HG03108 (cell line): ENCODE data around the gene MRPS5.
"Not testable (repeated sequence)": the region's sequence is repeated elsewhere in the genome, so short reads cannot be mapped to it uniquely, and the experiment has no call there.

Source experiments
- ATAC-seq: cut with Tn5 transposase; IDR thresholded peaks from one replicate; pipeline ENCODE4 v1.9.1; 2021; ENCODE audit warnings: moderate library complexity; ENCODE audit not compliant: unreplicated experiment

MRPS5 gene

DNA sequence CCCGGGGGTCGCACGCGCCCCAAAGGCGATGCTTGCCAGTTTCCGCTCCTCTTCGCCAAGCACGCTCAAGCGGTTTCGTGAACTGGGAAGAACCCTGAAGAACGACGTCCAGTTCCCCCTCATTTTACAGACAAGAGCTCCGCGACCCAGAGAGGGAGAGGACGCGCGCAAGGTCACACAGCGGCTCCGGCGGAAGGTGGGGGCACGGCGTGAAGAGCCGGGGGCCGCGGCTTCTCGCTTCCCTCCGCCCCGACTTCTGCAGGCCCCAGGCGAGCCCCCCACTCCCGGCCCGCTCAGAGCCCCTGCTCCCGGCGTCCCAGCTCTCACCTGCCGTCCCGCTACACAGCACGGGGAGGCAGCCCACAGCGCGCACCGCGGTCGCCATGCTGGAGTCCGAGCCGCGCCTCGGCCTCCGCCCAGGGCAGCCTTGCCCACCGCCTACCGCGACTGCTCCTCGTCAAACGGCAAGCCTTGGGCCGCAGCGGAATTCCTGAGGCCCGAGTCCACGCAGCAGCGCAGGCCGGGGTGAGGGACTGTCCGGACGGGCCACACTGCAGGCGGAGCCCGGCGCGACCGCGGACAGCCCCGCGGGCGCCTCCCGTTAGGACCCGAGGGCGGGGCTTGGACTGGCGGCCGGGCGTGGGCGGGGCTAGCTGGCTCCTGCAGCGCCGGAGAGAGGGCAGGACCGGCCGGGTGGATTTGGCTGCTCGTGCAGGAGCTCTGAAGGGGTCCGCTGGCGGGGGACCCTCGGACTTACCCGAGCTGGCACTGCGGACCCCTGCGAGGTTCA, at the start of gene MRPS5:
Gene MRPS5, minus strand, starts transcription at position 402 of the 790 bp plus-strand sequence. Its CDS starts 17 bp downstream, at position 385.
- peak; percentile 92 for ATAC-seq

DNA sequence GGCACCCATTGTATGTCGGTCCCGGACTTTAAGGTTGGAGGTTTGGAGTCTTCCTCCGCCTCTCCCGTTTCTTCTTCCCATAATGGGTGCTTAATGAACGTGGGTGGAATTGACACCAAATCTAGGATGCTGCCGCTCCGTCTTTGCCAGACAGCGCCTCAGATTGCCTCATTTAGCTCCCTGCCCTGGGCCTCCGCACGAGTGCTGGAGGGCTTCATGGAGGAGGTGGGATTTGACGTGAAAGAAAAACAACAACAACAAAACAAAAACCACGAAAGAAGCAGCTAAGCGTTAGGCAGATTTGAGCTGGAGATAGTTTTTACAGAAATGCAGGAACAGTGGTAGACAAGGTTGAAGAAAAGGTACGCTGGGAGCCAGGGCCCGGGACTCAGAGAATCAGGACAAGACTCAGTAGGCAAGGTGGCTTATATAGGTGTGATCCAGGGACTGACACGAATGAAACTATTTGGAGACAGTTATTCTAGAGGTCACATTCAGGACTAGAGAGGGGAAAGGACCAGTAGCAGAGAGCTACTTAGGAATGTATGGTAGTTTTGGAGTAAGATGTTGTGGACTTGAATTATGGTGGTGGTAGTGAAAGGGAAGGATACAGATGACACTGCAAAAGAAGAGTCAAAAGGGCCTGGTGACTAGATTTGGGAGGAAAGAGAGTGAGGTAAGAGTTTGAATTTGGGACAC, 44.6 kb upstream of the MRPS5 start:
- ATAC-seq: peak; percentile 3

DNA sequence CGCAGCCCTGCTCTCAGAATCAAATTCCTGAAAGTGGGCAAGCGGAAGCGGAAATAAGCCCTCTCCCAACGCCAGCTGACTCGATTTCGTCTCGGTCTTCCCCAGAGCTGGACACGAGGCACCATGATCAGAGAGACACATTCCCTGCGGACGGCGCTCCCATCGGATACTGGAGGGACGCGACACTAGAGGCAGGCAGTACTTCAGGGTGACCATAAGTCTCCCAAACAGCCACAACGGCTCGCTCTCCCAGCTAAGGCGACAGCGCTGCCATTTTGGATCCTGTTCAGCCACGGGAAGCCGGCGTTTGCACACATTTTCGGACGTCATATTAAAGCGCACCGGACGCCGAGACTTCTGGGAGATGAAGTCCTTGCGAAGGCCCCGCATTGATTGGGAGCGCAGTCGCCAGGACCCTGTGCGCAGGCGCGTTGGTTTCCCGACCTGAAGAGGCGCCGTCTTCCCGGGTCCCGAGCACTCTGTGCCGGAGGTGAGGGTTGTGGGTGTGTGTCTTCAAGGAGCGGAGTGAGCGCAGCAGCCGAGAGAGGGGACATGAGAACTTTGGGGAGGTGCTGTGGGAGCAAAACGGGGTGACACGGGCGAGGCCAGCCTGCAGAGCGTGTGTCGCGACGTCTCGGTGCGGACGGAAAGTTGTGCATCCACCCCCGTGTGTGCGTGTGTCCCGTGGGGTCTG, 43.9 kb upstream of the MRPS5 start, which contains the start of gene ZNF2:
Gene ZNF2, plus strand, starts transcription at position 439 of the 694 bp plus-strand sequence. CDS start 10,418 bp downstream, outside the sequence.
- ATAC-seq: peak; percentile 90

DNA sequence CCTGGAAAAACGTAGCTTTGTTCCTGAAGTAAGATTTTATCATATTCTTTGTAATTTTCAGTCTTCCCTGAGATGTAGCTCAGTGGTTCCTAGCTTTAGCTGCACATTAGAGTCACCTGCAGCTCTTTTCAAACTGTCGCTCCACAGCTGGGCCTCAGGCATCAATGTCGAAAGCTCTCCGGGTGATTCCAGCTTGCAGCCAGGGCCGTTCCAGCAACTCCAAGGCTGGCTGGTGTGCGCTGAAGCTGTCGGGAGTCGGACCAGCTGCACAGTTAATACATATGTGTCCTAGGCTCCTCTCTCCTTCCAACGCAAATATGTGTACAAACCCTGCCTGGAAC, 43.4 kb upstream of the MRPS5 start:
- peak; percentile 5 for ATAC-seq

DNA sequence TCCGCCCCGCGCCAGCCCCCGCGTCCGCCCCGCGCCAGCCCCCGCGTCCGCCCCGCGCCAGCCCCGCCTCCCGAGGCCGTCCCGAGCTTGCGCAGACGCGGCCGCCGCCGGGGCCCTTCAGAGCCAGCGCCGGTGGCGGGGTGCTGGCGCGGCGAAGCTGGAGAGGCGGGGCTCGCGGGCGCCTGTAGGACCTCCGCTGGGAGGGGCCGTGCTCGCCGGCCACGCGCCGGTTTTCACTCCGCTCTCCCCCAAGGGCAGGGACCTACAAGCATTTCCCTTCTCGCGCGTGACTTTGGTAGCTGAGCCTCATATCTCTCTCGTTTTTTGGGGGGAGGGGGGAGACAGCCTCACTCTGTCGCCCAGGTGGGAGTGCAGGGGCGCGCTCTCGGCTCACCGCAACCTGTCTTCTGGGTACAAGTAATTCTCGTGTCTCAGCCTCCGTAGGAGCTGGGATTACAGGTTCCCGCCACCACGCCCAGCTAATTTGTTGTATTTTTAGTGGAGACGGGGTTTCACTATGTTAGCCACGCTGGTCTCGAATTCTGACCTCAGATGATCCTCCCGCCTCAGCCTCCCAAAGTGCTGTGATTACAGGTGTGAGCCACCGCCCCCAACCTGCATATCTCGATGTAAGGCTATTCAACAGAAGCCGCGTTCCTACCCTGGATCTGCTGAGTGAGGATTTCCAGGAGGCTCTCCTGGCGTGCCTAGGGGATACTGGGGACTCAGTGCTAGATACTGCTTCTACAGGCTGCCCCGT, 38.3 kb upstream of the MRPS5 start, which contains the start of gene ZNF514:
Gene ZNF514, minus strand, starts transcription at position 159 of the 760 bp plus-strand sequence. CDS start 6,595 bp downstream, outside the sequence.
- peak; percentile 91 for ATAC-seq

DNA sequence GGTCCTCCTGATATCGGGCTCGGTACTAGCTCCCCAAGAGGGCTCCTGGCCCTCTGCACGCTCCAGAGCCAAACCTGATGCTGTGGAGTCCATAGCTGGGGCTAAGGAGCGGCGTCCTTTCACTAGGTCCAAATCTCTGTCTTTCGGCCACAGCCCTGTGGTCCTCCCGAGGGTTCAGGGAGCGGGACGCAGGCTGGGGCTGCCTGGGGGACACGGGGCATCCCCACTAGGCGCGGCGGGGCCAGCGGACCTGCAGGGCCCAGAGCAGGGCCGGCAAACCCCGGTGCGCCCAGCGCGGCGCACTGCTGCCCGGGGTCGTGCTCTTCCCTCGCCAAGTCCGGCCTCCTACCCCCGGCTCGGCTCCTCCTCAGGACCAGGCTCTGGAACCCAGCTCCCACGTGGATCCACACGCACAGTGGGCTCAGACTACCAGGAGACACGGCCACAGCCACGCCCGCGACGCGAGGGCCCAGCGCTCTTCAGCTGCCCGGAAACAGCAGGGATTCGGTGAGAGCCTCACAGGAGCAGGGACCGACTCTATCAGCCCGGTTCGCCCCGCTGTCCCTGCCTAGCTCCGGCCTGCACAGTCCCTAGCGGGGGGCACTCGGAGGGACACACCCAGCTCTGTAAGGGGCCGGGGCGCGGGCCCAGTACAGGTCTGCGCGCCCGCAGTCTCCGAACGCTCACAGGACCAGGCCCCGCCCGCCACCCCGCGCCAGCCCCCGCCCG, 37.4 kb upstream of the MRPS5 start:
- peak; percentile 35 for ATAC-seq

DNA sequence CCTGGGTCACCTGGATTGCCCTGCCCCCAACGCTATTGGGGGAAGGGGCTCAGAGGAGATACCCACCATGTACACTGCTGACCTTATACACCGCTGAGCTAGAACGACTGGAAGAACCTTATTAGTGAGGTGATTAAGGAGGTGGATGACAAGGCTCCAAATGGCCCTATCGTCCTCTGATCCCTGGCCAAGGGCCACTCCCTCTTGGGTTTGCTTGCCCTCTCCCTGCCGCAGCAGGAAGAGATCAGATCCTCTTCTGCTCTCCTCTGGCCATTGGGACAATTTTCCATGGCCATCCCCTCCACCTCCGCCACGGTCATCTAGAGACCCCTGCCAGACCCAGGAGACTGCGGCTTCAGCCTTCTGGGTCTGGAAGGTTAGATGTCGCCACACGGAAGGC, 36.8 kb upstream of the MRPS5 start:
- no peak for ATAC-seq

DNA sequence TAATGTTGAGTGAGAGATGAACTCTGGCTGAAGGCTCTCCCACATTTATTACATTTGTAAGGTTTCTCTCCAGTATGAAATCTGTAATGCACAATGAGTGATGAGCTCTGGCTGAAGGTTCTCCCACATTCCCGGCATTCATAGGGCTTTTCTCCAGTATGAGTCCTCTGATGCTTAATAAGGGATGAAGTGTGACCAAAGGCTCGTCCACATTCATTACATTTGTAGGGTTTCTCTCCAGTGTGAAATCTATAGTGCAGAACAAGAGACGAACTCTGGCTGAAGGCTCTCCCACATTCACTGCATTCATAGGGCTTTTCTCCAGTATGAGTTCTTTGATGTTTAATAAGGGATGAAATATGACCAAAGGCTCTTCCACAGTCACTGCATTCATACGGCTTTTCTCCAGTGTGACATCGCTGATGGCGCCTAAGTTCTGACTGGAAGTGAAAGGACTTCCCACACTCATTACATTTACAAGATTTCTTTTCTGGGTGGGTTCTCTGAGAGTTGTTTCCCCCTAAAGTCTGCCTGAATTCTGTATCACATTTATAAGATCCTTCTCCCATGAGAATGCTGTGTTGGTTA, 27.9 kb upstream of the MRPS5 start:
- no peak for ATAC-seq

DNA sequence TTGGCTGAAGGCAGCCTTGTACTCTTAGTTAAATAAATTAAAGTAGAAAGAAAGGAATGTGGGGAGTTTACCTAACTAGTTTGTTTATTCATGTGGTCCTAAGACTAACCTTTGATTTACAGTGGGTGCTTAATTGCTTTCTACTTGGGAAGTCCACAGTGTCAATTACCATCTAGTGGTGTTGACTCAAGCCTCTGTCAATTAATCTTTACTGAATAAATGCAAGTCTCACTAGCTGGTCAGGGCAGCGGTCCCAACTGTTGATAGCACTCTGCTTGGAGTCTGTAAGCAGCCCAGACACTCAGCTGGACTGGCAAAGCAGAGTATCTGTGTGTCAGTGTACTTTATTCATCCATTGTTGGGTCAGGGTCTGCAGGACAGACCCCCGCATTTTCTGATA, 22.2 kb upstream of the MRPS5 start:
- no peak for ATAC-seq

DNA sequence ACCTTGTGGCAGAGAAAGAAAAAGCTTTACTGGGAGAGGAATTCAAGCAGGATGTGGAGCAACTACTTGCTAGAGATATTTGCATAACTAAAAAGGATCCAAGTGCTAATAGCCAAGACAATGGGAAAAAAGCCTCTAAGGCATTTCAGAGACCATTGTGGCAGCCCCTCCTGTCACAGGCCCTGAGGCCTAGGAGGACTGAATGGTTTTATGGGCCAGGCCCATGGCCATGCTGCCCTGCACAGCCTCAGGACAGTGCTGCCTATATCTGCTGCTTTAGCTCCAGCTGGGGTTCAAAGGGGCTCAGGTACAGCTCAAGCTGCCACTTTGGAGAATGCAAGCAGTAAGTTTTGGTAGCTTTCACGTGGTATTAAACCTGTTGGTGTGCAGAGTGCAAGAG, 17.1 kb upstream of the MRPS5 start:
- no peak for ATAC-seq

DNA sequence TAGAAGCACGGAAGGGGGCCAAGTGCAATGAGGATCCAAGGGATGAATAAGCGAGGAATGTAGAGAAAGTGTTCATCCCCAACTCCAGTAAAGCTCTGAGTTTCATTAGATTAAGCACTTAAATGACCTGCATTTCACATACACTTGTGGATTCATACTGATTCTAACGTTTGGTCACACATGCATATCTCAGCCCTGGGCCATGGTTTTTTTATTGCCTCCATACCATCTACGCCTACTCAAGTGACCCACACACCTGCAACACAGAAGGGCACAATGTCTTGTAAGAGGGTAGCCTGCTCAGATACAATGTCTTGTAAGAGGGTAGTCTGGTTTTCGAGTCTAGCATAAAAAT, 566 bp upstream of the MRPS5 start:
- no peak for ATAC-seq

DNA sequence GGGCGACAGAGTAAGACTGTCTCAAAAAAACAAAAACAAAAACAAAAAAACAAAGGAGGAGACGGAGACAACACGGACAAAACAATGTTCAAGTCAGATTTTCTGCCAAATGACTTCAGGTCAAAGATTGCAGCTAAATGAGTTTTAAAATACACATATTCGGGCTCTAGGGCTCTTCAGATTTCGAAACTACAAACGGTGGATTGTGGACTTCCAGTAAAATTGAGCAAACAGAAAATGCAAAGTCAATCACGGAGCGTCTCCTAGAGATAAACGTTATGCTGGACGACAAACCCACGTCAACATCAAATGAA, 558 bp downstream of the MRPS5 start:
- no peak for ATAC-seq

DNA sequence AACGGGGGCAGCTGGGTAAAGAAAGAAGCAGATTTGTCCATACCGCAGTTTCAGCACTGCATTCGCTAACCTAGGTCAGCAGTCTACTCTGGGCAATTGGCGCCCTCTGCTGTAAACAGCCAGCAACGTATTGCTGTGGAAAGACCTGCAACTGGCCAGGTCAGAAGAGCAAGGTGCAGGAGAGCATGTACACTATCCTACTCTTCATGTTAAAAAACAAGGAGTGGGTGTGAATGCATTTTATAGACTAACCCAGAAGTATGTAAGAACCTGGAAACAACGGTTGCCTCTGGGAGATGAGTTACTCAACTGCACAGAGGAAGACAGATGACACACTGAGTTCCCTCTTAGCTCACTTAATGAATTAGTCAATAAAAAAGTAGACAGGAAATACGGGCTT, 6.2 kb downstream of the MRPS5 start:
- ATAC-seq: peak; percentile 96

DNA sequence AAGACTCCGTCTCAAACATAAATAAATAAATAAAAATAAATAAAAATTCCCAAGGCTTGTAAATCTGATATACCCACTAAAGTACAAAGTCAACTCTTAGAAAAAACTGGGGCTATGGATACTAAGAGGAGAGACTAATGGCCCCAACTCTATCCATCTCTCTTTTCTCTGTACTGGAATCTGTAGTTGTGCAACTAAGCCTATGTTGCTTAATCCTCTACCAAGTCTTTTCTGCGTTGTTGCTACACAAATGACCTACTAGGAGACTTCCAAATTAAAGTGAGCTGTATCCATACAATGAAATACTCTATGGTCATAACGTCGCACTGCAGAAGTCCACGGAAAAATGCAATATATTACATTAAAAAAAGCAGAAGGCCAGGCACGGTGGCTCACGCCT, 8.1 kb downstream of the MRPS5 start:
- no peak for ATAC-seq

DNA sequence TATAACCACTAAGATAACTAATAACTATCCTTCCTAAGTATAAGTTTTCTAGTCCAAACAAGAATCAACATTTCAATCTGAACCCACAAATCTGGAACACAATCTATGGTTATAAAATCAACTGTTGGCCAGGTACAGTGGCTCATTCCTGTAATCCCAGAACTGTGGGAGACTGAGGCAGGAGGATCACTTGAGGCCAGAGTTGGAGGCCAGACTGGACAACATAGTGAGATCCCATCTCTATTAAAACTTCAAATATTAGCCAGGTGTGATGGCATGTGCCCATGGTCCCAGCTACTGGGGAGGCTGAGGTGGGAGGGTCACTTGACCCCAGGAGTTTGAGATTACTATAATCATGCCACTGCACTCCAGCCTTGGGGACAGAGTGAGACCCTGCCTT, 11.2 kb downstream of the MRPS5 start:
- ATAC-seq: no peak

DNA sequence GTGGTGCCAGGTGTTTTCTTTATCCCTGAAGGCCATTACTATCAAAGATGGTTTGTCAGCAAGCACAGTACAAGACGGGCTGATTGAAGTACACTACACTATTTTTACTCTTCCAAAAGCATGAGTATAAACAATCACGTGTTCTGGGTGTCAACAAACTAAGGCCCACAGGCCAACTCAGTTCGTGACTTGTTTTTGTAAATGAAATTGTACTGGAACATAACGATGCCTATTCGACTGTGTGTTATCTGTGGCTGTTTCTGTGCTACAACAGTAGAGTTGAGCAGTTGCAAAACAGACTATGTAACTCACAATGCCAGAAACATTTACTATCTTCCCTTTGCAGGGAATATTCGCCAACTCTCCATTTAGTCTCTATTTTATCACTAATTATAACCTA, 12.3 kb downstream of the MRPS5 start:
- ATAC-seq: no peak

DNA sequence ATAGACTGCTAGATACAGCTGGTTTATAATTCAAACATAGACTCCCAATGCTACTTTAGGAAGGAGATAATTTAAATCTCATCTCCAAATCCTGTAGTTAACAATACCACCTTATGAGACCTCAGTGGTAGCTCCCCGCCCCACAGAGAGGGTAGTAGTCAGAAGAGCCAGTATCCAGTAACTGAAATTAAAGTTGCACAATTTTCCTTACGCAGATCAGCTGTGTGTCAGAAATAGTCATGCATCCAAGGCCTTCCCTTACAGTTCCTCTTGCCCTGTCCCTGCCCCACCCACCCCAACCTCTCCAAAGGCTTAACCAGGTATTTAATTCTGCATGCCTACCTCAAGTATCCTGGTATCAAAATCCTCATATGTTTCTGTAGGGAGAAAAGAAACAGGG, 15.5 kb downstream of the MRPS5 start:
- ATAC-seq: no peak

DNA sequence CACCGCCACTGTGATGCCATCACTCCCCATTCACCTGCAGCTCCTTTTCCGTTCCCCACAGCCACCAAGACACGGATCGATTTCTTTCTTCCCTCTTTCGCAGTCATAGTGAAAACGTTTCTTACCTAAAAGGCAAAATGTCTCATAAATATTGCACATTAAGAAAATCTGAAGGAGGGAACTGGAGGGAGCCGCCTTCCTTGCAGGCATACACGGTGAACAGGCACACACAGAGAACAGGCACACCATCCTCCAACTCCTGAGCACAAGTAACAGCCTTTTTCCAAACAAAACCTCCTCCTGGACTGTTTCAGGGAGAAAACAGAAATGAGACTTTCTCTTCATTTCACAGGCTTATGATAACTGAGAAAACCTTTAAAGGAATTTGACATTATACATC, 17.0 kb downstream of the MRPS5 start:
- ATAC-seq: no peak

DNA sequence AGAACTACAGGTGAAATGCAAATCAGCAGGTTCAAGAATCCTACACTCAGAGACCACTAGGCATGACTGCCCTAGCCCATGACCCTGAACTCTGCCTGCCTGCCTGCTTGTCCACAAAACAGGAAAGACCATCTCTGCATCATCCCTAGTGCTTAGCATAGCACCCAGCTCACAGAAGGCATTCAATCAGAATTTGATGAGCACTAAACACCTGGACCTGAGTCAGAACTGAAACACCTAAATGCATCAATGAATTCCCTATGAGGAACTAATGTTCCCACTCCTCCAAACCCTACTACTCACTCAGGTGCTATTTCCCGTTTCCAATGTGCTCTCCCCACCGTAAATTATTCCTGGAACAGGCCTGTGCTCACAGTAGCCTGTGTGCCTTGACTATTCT, 21.7 kb downstream of the MRPS5 start:
- ATAC-seq: no peak

DNA sequence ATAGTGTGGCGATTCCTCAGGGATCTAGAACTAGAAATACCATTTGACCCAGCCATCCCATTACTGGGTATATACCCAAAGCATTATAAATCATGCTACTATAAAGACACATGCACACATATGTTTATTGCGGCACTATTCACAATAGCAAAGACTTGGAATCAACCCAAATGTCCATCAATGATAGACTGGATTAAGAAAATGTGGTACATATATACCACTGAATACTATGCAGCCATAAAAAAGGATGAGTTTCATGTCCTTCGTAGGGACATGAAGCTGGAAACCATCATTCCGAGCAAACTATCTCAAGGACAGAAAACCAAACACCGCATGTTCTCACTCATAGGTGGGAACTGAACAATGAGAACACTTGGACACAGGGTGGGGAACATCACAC, 23.3 kb downstream of the MRPS5 start:
- not testable (repeated sequence) for ATAC-seq
